ENCODE data around the gene STX8. TPM values are rescaled to one million over a fixed set of nuclear protein-coding genes. Genes with fewer than 3 reads are reported as not detected.
A peak's percentile ranks its signal among the peaks of the same experiment; 100 is the strongest.
"Not testable (repeated sequence)": the region's sequence is repeated elsewhere in the genome, so short reads cannot be mapped to it uniquely, and the experiment has no call there.

STX8 gene
- total RNA-seq, 1 donor from 2014 or later, result 28.6 TPM

DNA sequence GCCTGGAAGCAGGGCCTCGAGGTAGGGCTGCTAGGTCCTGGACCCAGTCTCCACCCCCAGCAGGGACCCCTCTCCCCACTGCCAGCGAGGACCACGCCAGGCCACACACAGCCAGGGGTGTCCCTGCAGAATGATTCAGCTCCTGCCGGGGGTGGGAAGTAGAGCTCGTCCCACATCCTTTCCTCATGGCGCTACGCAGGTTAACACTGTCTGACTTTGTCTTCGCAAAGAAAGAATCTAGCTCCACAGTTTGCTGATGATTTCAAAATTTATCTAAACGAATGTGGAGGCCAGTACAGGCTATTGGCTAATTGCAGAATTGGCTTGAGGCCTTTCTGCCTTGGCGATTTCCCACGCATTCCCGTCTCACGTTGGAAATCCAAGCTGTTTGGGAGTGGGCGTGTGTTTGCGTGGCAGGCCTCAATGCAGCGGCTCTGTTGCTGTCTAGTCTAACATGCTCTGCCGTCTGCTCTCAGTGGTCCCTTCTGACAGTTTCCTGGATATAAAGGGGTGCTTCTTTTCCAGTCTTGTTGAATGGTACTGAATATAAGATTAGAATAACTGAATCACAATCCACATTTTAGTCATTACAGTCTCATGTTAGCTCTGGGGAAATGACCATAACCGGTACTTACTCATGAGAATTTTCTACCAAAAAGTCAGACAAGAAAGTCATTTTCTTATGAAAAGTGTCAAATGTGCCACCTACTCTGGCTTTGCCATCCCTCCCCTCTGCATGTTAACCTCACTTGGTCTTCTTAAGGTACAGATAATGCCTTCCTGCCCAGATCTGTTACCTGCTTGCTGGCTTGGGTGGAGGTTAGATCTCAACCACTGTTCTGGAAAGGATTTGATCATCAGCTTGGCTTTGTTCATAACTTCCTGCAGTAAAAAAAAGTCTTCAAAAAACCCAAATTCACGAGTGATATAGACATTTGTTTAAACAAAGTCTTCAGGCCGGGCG lies 301.9 kb downstream of the STX8 start:
- ATAC-seq (peak; percentile 86), DNase-seq (ENCODE audit: low spot score) (peak; percentile 53)

DNA sequence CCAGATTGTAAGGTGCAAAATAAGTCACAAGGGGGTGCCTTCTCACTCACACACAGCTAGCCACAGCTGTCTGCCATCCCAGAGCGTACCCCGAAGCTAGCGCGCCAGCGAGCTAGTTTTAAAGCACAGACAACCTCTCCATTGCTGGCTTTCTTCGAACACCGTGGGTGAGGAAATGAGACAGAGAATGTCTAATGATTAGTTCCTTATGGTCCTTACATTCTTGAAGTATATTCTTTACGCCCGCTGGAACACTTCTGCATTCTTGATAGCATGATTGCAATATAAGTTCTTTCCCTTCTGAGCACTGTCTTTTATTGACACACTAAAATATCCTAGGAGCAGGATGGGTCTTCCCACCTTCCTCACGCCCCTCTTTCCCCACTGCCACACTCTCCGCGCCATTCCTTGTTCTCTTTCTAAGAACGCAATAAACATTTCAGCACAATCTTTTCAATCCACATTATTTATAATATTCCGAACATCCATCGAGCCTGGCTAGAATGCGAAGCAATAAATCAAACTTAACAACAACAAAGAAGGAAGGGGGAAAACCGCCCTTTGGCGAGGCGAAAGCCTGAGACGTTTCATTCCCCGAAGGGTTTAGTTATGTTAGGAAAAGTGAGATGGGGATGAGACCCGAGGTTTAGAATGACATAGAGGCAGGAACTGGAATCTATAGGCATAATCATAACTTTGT lies 303.0 kb downstream of the STX8 start:
- no peak for ATAC-seq
- DNase-seq (ENCODE audit: low spot score), result no peak

DNA sequence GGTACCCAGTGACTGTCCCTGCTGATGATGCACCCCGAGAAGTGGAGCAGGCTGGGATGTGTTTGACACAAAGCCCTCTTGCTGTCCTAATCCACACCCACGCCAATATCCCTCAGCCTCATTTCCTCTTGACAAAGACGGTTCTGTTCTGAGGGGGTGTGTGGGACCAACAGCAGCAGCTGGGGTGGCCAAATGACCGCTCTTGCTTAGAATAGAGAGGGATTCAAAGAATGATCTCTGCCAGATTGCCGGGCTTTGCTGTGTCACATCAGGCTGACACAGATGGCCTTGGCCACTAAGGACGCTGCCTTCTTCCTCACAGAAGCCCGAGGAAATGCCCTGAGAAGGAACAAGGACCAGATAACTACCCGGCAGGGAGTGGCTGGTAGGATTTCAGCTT lies 303.6 kb downstream of the STX8 start:
- DNase-seq (ENCODE audit: low spot score) (no peak), ATAC-seq (no peak)

DNA sequence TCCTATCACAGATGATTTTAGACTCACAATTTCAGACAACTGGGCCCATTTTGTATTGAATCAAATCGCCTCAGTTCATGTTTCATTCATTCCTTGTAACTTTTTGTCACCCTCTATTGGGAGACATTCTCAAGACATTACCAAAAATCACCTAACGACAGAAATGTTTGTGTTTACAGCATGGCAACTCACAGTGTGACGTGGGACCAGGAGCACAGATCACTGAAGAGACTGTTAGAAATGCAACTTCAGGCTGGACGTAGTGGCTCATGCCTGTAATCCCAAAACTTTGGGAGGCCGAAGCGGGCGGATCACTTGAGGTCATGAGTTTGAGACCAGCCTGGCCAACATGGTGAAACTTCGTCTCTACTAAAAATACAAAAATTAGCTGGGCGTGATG lies 304.7 kb downstream of the STX8 start:
- DNase-seq (ENCODE audit: low spot score) (no peak), ATAC-seq (no peak)

DNA sequence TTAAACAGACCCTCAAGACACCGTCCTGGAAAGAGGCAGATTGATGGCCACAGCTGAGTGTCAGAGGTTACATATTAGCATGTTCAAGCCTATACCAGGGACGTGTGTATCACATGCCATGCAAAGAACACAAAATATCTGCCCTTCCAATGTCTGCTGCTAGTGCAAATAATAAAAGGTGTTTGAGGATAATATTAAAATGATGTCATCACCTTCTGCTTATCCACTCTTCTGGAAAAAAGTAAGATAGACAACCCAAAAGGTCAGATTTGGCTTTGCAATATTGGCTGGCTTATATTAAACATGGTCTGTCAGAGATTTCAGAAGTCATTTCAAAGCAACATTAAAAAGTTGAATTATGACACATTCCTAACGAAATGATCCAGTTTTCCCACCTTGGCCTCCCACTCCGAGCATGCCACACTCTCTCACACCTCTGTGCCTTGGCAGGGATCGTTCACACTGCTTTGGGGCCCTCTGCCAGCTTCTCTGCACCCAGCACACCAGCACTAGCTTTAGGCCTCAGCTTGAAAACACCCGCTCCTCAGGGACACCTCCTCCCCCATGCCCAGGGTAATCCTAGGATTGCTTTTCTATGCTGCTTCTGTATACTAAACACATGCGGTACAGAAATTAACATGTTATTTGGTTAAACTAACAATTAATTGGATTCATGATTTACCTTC lies 306.1 kb downstream of the STX8 start:
- ATAC-seq (no peak), DNase-seq (ENCODE audit: low spot score) (no peak)

DNA sequence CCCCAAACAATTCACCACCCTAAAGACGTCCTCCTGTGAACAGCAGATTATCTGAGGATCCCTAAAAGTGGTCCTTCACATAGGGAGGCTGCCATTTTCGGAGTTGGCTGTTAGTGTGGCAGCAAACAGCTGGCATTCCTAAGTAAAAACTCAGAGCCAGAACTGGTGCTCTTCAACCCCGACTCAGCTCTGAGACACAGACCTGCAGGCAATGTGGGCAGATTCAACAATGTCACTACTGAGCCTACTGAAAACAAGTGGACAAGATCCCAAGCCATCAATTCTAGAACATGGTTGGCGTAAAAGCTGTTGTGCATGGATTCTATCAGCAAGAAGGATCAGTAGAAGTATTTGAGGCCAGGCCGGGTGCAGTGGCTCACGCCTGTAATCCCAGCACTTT lies 307.1 kb downstream of the STX8 start:
- ATAC-seq, result no peak
- DNase-seq (ENCODE audit: low spot score), result no peak

DNA sequence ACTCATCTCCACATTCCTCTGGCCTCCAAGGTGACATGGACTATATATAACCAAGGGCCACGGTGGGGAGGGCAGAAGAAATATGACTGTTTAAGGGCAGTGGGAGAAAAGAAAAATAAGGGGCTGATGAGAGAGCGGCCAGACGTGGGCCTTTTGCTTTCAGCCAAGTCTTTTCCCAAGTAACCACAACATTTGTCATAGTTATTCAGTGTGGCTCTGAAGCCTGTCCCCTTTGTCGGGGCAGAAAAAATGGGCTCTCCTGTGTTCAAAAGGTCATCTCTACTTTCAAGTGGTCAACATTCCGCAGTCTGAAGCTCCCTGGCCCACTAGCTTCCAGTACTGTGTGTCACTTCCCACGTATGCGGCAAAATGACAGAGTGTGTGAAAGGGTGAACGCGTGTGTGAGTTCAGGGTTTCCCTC lies 308.9 kb downstream of the STX8 start:
- ATAC-seq (no peak), DNase-seq (ENCODE audit: low spot score) (no peak)

DNA sequence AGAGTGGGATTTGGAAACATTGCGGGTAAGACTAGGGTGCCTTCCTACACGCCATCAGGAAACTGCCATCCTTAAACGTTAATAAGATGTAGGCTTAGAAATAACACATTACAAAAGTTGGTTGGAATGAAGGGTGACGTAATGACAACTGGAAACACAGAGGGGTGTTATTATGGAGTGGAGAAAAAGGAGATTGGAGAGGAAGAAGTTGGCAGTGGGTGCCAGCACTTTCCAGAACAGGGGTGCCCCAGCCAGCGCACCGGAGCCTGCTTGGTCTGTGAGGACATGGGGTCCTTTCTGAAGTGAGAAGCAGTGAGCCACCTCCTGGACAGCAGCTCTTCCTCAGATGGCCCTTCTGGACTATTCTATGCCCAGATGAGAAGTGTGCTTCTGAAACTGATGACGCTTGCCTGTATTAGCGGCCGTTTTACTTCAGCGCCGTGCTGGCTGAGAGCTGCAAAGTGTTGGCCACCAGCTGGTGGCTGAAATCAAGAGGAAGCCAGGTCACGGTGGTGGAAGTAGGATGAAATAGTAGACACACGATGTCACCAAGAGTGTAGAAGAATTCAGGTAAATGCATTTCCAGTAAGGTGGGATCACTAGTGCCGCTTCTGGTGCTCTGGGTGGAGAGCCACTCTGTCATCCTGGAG lies 309.5 kb downstream of the STX8 start:
- no peak for DNase-seq (ENCODE audit: low spot score)
- no peak for ATAC-seq

DNA sequence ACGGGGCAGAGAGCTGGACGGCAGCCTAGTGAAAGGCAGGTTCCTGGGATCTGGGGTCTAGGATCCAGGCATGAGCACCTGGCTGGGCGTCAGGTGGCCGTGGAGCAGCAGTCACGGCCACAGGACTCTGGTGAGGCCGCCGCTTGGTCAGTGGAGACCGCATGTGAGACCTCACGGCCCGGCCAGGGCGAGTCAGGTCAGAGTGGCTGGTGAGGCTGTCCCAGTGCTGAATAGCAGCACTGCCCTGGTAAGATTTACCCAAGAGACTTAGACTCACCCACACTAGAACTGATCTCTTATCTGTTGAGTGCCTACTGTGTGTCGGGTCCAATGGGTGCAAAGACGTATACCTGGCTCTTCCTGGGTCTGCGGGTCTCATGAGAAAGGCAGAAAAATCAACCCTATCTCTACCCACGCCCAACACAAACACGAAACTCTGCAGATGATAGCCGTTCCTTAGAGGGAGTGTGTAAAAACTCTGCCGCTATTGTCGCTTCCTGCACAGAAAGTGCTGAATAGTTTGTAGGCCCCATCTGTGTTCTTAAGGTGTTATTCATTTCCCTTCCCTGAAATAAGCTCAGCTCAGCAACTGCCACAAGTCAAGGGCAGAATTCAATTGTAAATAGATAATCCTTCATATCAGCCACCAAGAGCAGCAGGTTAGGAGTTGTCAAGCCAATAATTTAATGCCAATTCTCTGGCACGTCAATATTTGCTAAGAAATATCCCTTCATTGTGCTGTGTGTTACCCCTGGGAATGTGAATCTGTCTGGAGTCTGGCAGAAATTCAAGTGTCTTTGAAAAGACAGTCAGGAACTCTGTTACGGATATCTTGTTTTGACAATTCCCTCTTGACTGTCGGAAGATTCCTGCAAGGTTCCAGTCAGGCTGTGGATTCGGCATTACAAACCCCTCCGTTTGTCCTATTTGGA lies 314.3 kb downstream of the STX8 start:
- ATAC-seq (no peak), DNase-seq (ENCODE audit: low spot score) (no peak)

DNA sequence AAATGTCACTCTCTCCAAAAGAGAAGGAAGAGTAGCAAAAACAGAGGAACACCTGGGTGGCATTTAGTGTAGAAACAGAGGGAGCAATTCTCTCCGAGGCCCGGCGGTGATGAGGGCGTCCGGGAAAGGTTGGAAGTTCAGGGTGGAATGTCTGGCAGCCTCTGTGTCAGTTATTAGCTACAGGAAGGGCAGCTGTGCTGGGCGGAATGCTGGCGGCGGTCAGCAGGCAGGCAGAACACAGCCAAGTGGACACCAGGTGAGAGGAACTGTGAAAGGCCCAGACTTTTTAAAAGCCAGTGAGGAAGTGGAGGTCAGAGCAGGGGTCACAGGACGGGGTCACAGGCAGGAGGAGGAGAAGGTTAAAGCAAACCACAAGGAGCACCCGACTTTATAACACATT lies 316.2 kb downstream of the STX8 start:
- peak; percentile 65 for ATAC-seq
- DNase-seq (ENCODE audit: low spot score), result no peak

DNA sequence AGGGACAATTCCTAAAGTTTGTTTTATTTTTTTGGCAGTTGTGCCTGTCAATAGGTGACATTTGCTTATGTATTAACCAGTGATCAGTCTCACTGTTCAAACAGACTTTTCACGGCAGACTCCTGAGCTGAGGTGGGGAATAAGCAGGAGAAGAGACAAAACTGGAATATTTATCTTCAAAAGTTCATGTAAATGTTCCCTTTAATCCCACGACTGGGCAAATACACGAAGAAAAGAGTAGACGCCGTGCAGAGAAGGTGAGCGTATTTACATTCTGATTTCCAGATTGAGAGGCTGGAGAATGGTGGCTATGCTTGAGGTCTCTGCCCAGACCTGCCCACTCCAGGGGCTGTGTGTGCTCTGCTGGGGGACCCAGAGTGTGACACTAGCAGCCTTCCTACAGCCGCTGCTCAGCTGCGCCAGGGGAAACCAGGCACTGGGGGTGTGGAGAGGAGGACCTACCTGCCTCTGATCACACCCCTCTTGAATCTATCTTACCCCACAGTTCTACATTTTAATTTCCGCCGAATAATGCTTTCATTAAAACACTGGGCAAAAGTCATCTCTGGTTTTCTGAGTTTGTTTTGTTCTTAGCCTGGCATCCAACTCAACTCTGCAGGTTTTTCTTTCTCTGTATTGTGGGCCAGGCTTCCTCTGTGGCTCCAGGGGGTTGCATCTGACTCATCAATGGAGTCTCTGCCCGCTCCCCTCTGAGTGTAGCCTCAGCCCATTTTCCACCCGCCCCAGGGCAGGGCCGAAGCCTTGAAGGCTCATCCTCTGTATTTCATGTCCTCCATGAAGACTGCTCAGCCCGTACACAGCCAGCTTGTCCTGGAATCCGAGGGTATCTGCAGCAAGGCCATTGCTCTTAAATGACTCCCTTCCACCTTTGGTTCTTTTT lies 317.3 kb downstream of the STX8 start:
- no peak for ATAC-seq
- DNase-seq (ENCODE audit: low spot score), result no peak

DNA sequence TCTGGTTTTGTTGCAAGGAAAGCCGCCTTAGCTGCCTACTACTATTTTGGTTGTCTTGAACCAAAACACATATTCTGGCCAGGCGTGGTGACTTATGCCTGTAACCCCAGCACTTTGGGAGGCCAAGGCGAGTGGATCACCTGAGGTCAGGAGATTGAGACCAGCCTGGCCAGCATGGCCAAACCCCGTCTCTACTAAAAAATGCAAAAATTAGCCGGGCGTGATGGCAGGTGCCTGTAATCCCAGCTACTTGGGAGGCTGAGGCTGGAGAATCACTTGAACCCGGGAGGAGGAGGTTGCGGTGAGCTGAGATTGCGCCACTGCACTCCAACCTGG lies 318.0 kb downstream of the STX8 start:
- ATAC-seq; DNase-seq (ENCODE audit: low spot score): not testable (repeated sequence)

DNA sequence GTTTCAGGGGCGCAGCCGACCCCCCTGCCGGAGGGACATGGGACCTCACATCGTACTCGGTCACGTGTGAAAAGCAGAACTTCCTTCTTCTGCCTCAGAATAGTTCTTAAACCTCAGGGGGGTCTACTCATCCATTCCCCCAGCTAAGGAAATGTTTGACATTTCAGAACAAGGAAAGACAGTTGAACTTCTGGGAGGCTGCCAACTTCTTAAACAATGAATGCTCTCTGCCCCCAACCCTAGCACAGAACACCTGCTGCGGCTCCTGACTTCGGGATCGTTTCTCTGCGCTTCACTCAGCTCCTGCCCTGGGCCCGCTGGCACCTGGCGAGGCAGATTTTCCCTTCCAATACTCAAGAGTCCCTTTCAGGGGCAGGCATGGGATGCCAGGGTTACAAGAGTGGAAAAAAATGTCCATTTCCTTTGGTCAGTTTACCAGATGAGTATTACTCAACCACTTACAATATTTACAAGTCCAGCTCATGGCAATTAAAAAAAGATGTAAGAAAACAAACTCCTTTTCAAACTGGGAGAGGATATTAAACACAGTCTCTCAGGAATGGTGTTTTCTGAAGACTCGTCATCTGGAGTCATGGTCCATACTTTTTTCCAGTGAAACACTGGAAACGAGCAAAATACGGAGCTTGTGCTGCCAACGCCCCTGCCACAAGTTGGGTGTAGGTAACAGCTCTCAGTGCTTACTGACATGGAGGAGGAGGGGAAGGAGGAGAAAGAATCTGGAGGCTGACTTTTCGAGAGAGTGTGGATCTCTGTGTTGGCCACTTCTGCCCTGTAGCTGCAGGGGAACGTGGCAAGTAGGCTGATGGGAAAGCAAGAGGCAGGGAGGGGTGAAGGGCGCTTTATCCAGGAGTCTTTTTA lies 318.6 kb downstream of the STX8 start:
- DNase-seq (ENCODE audit: low spot score) (no peak), ATAC-seq (no peak)

DNA sequence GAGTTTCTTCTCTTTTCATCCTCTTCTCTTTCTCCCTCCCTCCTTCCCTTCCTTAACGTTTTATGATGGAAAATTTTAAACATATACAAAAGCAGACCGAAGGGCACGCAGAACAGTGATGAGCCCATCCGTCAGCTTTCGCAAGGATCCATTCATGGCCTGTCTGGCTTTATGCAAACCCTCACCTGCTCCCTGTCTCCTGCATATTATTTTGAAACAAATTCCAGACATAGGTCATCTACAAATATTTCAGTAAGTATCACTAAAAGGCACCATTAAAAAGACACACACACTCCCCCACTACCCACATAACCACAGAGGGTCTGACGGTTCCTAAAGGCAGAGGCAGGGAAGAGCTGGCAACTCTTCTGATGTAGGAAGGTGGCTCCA lies 319.3 kb downstream of the STX8 start:
- DNase-seq (ENCODE audit: low spot score) (no peak), ATAC-seq (no peak)

DNA sequence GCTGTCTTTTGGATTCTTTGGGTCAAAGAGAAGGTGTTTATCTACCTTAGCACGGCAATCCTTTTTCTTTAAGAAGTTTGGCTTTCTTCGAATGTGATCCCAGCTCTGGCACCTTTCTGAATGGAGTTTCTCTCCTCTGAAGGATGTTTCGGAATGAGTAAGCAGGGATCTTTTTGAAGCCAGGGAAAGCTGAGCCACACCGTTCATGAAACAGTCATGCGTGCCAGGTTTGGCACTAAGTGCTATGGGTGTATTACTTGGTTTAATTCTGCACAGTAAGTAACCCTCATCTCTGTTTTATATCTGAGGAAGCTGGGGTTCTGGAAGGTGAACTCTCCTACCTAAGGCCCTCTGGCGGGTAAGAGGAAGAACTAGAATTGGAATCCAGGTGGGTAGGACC lies 319.8 kb downstream of the STX8 start:
- ATAC-seq, result no peak

DNA sequence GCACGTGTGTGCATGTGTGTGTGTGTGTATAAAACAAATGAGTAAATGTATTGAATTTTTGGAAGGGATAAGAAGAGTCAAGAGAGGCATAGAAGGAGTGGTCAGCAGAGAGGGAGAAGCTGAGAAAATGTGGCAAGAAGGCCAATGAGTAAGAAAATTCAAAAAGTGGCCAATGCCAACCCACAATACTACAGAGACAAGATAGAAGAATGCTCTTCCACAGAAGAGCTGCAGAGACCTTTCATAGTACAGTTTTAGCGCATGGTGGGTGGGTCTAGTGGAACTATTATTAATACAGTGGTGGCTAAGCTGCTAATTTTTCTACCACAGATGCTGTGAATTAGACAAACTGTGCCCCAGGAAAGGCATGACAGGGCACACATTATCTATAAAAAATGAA lies 320.8 kb downstream of the STX8 start:
- DNase-seq (ENCODE audit: low spot score), result no peak
- ATAC-seq, result no peak

More for the DNA sequence above, 319.8 kb downstream of the STX8 start:
- DNase-seq (ENCODE audit: low spot score), result no peak

DNA sequence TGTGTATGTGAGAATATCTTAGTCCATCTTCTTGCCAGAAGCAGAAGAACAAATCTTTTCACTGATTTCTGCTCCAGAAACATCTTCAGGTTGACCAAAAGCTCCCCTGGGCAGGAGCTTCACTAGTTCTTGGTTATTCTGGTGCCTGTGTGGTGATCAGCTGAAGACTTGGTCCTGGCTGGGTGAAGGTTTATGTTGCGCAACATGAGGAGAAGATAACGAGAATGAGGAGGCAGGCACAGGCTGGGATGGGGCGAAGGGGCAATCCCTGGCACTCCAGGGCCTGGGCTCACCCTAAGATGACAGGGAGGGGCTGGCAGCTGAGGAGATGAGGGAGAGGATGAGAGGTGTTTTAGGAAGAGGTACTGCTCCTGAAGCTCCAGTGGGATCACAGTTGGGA lies 322.3 kb downstream of the STX8 start:
- no peak for DNase-seq (ENCODE audit: low spot score)
- peak; percentile 70 for ATAC-seq

DNA sequence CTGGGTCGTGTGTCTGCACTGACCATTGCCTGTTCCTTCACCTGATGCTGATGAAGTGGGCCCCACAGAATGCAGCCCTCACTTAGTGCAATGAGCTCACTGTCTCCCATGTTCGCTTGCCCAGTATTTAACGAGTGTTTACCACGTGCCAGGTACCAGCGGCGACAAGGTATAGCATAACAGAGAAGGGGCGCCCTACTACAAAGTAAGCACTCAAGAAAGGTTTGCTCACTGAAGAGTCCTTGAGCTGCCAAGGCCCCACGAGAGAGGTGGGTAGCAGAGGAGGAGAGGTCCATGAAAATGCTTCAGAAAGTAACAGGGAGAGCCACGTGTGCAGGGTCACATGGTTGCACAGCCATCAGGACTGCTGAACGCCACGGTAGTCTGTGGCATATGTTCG lies 324.3 kb downstream of the STX8 start:
- no peak for ATAC-seq
- DNase-seq (ENCODE audit: low spot score), result no peak

All from left lobe of liver (tissue), 2 donors.